BJ (cell line): ENCODE results near the gene WDR53. TPM values are rescaled to one million over a fixed set of nuclear protein-coding genes. Genes with fewer than 3 reads are reported as not detected.
"Not testable (repeated sequence)": the region's sequence is repeated elsewhere in the genome, so short reads cannot be mapped to it uniquely, and the experiment has no call there.

Experiments used
- CTCF ChIA-PET: fragments of 350-600 bp; formaldehyde crosslinking; extraction: SDS; loops from one replicate; lab custom pipeline; 2021; ENCODE audit warnings: antibody characterized with exemption, inconsistent platforms; lab: Yijun Ruan, JAX
- POLR2A ChIA-PET: fragments of 300-600 bp; sonication (Branson Sonifier 250); formaldehyde crosslinking; extraction: SDS; loops from one replicate; lab custom pipeline; 2021; ENCODE audit warnings: antibody characterized with exemption; lab: Charles Lee
- DNase-seq: peaks from one replicate; pipeline ENCODE4 v3.0.0-alpha.2; 2011; ENCODE audit warnings: low read depth
- H3K27me3 ChIP-seq: 2 replicates; pipeline ENCODE4 v1.6.0; 2011; ENCODE audit warnings: low read length; ENCODE audit not compliant: control insufficient read depth, insufficient read depth
- H3K36me3 ChIP-seq: 2 replicates; pipeline ENCODE4 v1.5.1; 2011; ENCODE audit warnings: low read length; ENCODE audit not compliant: control insufficient read depth, insufficient read depth
- H3K4me3 ChIP-seq: 2 replicates; pipeline ENCODE4 v1.5.1; 2011; ENCODE audit warnings: low read depth, mild to moderate bottlenecking, control low read depth, low read length
- polyA plus RNA-seq: library from polyadenylated mRNA; depleted of rRNA; stranded (reverse); fragments of >200 nt; gene quantifications from 2 replicates; pipeline ENCODE4 v1.2.3, GENCODE V29; 2011
- TF ChIP-seq, protein P1 (sequence below): IDR thresholded peaks from 2 replicates; pipeline ENCODE4 v1.5.1; 2011; ENCODE audit warnings: low read depth, mild to moderate bottlenecking, control low read depth, inconsistent platforms, low read length, moderate library complexity; ENCODE audit not compliant: insufficient read depth

The WDR53 gene
- polyA plus RNA-seq, 1 experiment = 4.2 TPM

DNA sequence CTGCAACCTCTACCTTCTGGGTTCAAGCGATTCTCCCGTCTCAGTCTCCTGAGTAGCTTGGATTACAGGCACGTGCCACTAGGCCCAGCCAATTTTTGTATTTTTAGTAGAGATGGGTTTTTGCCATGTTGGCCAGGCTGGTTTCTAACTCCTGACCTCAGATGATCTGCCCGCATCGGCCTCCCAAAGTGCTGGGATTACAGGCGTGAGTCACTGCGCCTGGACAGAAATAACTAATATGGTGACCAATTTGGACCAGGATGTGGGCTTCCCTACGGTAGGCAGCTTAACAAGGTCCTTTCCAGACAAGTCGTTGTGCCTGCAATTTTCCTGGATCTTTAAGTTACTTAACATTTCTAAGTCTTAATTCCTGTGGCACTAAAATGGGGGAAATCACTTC, 14.8 kb downstream of the WDR53 start:
- H3K4me3 ChIP-seq = no peak overlapping the region
- TF ChIP-seq, protein P1, sequence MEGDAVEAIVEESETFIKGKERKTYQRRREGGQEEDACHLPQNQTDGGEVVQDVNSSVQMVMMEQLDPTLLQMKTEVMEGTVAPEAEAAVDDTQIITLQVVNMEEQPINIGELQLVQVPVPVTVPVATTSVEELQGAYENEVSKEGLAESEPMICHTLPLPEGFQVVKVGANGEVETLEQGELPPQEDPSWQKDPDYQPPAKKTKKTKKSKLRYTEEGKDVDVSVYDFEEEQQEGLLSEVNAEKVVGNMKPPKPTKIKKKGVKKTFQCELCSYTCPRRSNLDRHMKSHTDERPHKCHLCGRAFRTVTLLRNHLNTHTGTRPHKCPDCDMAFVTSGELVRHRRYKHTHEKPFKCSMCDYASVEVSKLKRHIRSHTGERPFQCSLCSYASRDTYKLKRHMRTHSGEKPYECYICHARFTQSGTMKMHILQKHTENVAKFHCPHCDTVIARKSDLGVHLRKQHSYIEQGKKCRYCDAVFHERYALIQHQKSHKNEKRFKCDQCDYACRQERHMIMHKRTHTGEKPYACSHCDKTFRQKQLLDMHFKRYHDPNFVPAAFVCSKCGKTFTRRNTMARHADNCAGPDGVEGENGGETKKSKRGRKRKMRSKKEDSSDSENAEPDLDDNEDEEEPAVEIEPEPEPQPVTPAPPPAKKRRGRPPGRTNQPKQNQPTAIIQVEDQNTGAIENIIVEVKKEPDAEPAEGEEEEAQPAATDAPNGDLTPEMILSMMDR = no peak
- no peak for DNase-seq
- CTCF ChIA-PET = interaction anchor here (2.7 kb wide), 1 partner anchor 16 kb away, joined by 9 read pairs; no protein-coding TSS in a partner anchor
- H3K27me3 ChIP-seq = no peaks in the 10 kb centered on the region
- POLR2A ChIA-PET = no interaction called here
- no peaks in the 10 kb centered on the region for H3K36me3 ChIP-seq

DNA sequence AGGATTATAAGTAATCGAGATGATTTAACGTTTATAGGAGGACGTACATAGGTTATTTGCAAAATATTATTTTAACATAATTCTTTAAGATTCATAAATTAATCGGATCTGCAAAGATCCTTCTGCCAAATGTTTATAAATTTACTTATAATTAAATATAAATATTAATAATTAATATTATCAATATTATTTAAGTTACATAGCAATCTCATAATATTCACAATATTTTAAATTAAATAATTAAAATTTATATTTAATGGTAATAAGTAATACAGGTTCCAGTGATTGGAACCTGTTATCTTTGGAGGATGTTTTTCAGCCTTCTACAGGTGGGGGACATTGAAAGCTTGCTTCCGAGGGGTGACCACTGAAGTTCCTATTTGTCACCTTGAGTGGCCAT, 16.1 kb downstream of the WDR53 start:
- CTCF ChIA-PET = no interaction called here
- H3K36me3 ChIP-seq = no peaks in the 10 kb centered on the region
- no peak for DNase-seq
- TF ChIP-seq, protein P1 = no peak
- no peak overlapping the region for H3K4me3 ChIP-seq
- POLR2A ChIA-PET = no interaction called here
- no peaks in the 10 kb centered on the region for H3K27me3 ChIP-seq

DNA sequence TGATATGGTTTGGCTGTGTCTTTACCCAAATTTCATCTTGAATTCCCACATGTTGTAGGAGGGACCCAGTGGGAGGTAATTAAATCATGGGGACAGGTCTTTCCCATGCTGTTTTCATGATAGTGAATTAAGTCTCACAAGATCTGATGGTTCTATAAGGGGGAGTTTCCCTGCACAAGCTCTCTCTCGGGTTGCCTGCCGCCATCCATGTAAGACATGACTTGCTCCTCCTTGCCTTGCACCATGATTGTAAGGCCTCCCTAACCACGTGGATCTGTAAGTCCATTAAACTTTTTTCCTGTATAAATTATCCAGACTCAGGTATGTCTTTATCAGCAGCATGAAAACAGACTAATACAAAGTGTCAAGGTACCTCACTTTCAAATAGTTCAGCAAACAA, 18.2 kb downstream of the WDR53 start:
- H3K36me3 ChIP-seq, H3K27me3 ChIP-seq, POLR2A ChIA-PET, DNase-seq, H3K4me3 ChIP-seq: not testable (repeated sequence)
- CTCF ChIA-PET = interaction anchor here (1.9 kb wide), 1 partner anchor 452 kb away, joined by 4 read pairs; no protein-coding TSS in a partner anchor

DNA sequence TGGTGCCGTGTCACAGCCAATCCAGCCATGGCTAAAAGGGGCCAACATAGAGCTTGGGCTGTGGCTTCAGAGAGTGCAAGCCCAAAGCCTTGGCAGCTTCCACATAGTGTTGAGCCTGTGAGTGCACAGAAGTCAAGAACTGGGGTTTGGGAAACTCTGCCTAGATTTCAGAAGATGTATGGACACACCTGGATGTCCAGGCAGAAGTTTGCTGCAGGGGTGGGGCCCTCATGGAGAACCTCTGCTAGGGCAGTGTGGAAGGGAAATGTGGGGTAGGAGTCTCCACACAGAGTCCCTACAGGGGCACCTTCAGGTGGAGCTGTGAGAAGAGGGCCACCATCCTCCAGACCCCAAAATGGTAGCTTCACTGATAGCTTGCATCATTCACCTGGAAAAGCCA, 19.0 kb downstream of the WDR53 start:
- H3K27me3 ChIP-seq, H3K36me3 ChIP-seq, H3K4me3 ChIP-seq, POLR2A ChIA-PET, DNase-seq: not testable (repeated sequence)
- CTCF ChIA-PET = interaction anchor here (0.8 to 1.9 kb wide), 2 partner anchors 11 to 453 kb away, joined by 3 to 4 read pairs; no protein-coding TSS in a partner anchor

DNA sequence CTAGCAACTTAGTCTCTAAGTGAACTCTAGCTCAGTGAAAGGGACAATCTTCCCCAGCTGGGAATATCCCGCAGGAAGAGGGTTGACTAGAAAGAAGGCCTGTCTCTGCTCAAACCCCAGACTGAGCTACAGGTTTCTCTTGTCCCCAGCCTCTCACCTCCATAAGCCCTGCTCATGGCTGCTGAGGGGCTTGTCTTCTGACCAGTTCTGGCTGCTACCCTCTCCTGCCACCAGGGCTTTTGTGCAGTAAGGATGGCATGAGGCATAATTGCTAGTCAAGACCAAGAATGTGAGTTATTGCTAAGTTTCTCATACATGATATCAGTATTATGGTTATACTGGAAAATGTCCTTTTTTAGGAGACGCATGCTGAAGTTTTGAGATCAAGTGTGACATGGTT, 21.3 kb downstream of the WDR53 start:
- CTCF ChIA-PET = interaction anchor here (1.3 kb wide), 1 partner anchor 9 kb away, joined by 3 read pairs; no protein-coding TSS in a partner anchor

DNA sequence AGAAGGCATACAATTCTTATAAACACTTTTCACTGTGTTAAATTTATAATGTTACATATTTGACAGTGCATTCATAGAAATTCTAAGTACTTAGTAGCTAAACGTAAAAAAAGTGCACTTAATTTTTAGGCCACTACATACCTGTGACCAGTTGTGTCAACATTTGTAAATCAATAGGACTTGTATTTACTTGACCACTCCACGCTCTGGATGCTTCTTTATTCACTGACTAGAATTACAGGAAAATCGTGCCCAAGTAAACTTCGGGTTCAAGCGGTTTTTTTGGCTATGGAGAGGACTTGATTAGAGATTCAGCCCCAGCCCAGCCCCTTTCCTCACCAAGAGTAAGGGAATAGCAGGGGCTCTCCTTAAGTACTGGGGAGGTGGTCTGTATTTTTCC, 21.8 kb downstream of the WDR53 start:
- no peak overlapping the region for H3K4me3 ChIP-seq
- ChIA-PET POLR2A (no interaction called here), CTCF (interaction anchor here (1.3 kb wide), 1 partner anchor 8 kb away, joined by 3 read pairs; no protein-coding TSS in a partner anchor)
- TF ChIP-seq, protein P1 = no peak
- no peak for DNase-seq
- peaks cover 2% of the 10 kb centered on the region for H3K27me3 ChIP-seq
- H3K36me3 ChIP-seq = no peaks in the 10 kb centered on the region

More for the DNA sequence above, 21.3 kb downstream of the WDR53 start:
- H3K36me3 ChIP-seq = no peaks in the 10 kb centered on the region
- H3K27me3 ChIP-seq = peaks cover 2% of the 10 kb centered on the region
- POLR2A ChIA-PET = no interaction called here
- DNase-seq = no peak
- TF ChIP-seq, protein P1 = no peak
- H3K4me3 ChIP-seq = no peak overlapping the region
